Naive thymus-derived CD4-positive, alpha-beta T cell (primary cell): ENCODE data around the gene PCDHGA3. TPM values are rescaled to one million over a fixed set of nuclear protein-coding genes. Genes with fewer than 3 reads are reported as not detected.
"Not testable (repeated sequence)": the region's sequence is repeated elsewhere in the genome, so short reads cannot be mapped to it uniquely, and the experiment has no call there.

Experiments used
- ATAC-seq: fragments of 150-1000 bp; cut with Tn5 transposase; 2 replicates; pipeline ENCODE4 v1.10.0; 2021; ENCODE audit warnings: mild to moderate bottlenecking, moderate library complexity
- CTCF ChIA-PET: fragments of 350-600 bp; sonication (Branson Sonifier 250); formaldehyde crosslinking; loops from one replicate; lab custom pipeline; 2021; ENCODE audit warnings: antibody characterized with exemption; lab: Charles Lee
- POLR2A ChIA-PET: fragments of 350-600 bp; sonication (Branson Sonifier 250); formaldehyde crosslinking; loops from one replicate; lab custom pipeline; 2021; ENCODE audit warnings: antibody characterized with exemption, inconsistent platforms; lab: Charles Lee
- DNase-seq, 9 donors: peaks; one replicate each; pipeline versions ENCODE4 v3.0.0 to v3.0.0-alpha.2; 2020 to 2022; ENCODE audit warnings: mixed read lengths in 1 of 9
- H3K27ac ChIP-seq: one replicate; pipeline ENCODE4 v1.7.0; 2013; ENCODE audit warnings: mild to moderate bottlenecking, low read depth, low read length, moderate library complexity
- H3K27me3 ChIP-seq, 2 donors: one replicate each; pipeline ENCODE4 v1.7.0; 2013; ENCODE audit warnings: low read length in 2 of 2, mild to moderate bottlenecking in 2 of 2, moderate library complexity in 2 of 2; ENCODE audit not compliant: control insufficient read depth in 2 of 2, insufficient read depth in 2 of 2
- H3K36me3 ChIP-seq, 3 experiments: 1 replicate in 2 of 3; 2 replicates in 1 of 3; pipeline ENCODE4 v1.7.0; 2013; ENCODE audit warnings: low read length in 3 of 3, mild to moderate bottlenecking in 3 of 3, moderate library complexity in 1 of 3; ENCODE audit not compliant: insufficient read depth in 3 of 3, control insufficient read depth in 2 of 3
- H3K4me1 ChIP-seq, 2 donors: one replicate each; pipeline ENCODE4 v1.7.0; 2013; ENCODE audit warnings: low read length in 2 of 2, mild to moderate bottlenecking in 2 of 2, moderate library complexity in 1 of 2; ENCODE audit not compliant: control insufficient read depth in 2 of 2, insufficient read depth in 2 of 2
- H3K4me3 ChIP-seq: 2 replicates; pipeline ENCODE4 v1.7.0; 2013; ENCODE audit warnings: mild to moderate bottlenecking, low read length
- H3K9me3 ChIP-seq, 3 experiments: 1 replicate in 2 of 3; 2 replicates in 1 of 3; pipeline ENCODE4 v1.7.0; 2013; ENCODE audit warnings: low read length in 3 of 3; ENCODE audit not compliant: control insufficient read depth in 2 of 3
- H3K27ac Mint-ChIP-seq, 9 donors: one replicate each; pipeline ENCODE4 v1.8.0; 2020 to 2022; ENCODE audit warnings: mixed read lengths in 9 of 9, mild to moderate bottlenecking in 8 of 9, moderate library complexity in 5 of 9, inconsistent platforms in 2 of 9
- H3K27me3 Mint-ChIP-seq, 5 donors: one replicate each; pipeline ENCODE4 v1.8.0; 2021 to 2022; ENCODE audit warnings: mixed read lengths in 5 of 5, mild to moderate bottlenecking in 1 of 5
- H3K36me3 Mint-ChIP-seq, 5 donors: one replicate each; pipeline ENCODE4 v1.8.0; 2020 to 2022; ENCODE audit warnings: mixed read lengths in 5 of 5, mild to moderate bottlenecking in 3 of 5, inconsistent platforms in 1 of 5
- H3K4me1 Mint-ChIP-seq, 7 donors: one replicate each; pipeline ENCODE4 v1.8.0; 2020 to 2022; ENCODE audit warnings: mixed read lengths in 7 of 7, mild to moderate bottlenecking in 3 of 7, inconsistent platforms in 1 of 7
- H3K4me3 Mint-ChIP-seq, 10 donors: one replicate each; pipeline ENCODE4 v1.8.0; 2020 to 2022; ENCODE audit warnings: mild to moderate bottlenecking in 10 of 10, mixed read lengths in 10 of 10, moderate library complexity in 6 of 10, inconsistent platforms in 2 of 10
- H3K9me3 Mint-ChIP-seq, 11 donors: one replicate each; pipeline ENCODE4 v1.8.0; 2020 to 2022; ENCODE audit warnings: mixed read lengths in 11 of 11, mild to moderate bottlenecking in 4 of 11, inconsistent platforms in 1 of 11, moderate library complexity in 1 of 11
- intact Hi-C, 2 donors: fragments of 100-400 bp; cut with micrococcal nuclease; formaldehyde crosslinking; loops; one replicate each; pipeline ENCODE4 v1.15.1; 2023
- polyA plus RNA-seq, 2 donors: library from polyadenylated mRNA; unstranded; fragments of 300-500 nt; fragmentation: Illumina TruSeq; gene quantifications; one replicate each; pipeline ENCODE4 v1.2.3, GENCODE V29; 2021
- total RNA-seq, 6 experiments: library from RNA in 5 of 6; stranded (reverse) in 5 of 6; gene quantifications; 1 replicate in 5 of 6; 2 replicates in 1 of 6; pipeline ENCODE4 v1.2.3 and lab custom pipeline; 2021 to 2026

Gene PCDHGA3
- total and polyA plus RNA-seq, 7 experiments from 2014 or later = 0.24 TPM; not detected in 6

- no peak overlapping the region for H3K4me3 ChIP-seq
- Mint-ChIP-seq H3K4me1 (peaks cover 0 to 11% (median 7%) of the 10 kb centered on the region in 7 donors), H3K9me3 (peaks cover 5 to 83% (median 29%) of the 10 kb centered on the region in 11 donors), H3K27me3 (peaks cover 22 to 62% (median 55%) of the 10 kb centered on the region in 5 donors), H3K36me3 (peaks cover 5 to 10% (median 8%) of the 10 kb centered on the region in 5 donors), H3K4me3 (no peak overlapping the region), H3K27ac (no peak overlapping the region)
- ChIA-PET CTCF (interaction anchor here (1.7 to 2.3 kb wide), 2 partner anchors 8 to 236 kb away, joined by 5 to 9 read pairs; partner anchors contain the start of gene TAF7), POLR2A (interaction anchor here (1.6 kb wide), 1 partner anchor 8 kb away, joined by 5 read pairs; the partner anchor contains the start of gene TAF7)
- intact Hi-C loops = loop anchor here in 1 of 2 donors (10.0 kb wide), 1 partner anchor 1223 kb away; no protein-coding TSS in a partner anchor
- peaks cover 0 to 44% (median 5%) of the 10 kb centered on the region in 3 experiments for H3K9me3 ChIP-seq
- H3K4me1 ChIP-seq = no peaks in the 10 kb centered on the region
- H3K36me3 ChIP-seq = no peaks in the 10 kb centered on the region
- ATAC-seq (no peak), DNase-seq (no peak)
- no peak overlapping the region for H3K27ac ChIP-seq
- peaks cover 0 to 5% of the 10 kb centered on the region in 2 donors for H3K27me3 ChIP-seq
Observed at GRCh38 chr5:141328231-141328630, 15.4 kb upstream of the PCDHGA3 start.

GRCh38 chr5:141330299-141331080 lies 13.1 kb upstream of the PCDHGA3 start, which contains the start of gene PCDHGA1:
Gene PCDHGA1 (plus strand): TSS chr5:141330514.
- Histone ChIP-seq H3K9me3 (peaks cover 0 to 49% (median 5%) of the 10 kb centered on the region in 3 experiments), H3K4me3 (no peak within 1 kb of the TSS), H3K4me1 (no peaks in the 10 kb centered on the region), H3K27me3 (peaks cover 0 to 11% of the 10 kb centered on the region in 2 donors), H3K36me3 (no peaks in the 10 kb centered on the region), H3K27ac (no peak within 1 kb of the TSS)
- DNase-seq (peak in 1 of 9 donors; percentile 23), ATAC-seq (peak; percentile 56)
- Mint-ChIP-seq H3K4me1 (peaks cover 0 to 11% (median 7%) of the 10 kb centered on the region in 7 donors), H3K27ac (no peak within 1 kb of the TSS), H3K36me3 (peaks cover 3 to 23% (median 12%) of the 10 kb centered on the region in 5 donors), H3K4me3 (peak within 1 kb of the TSS in 9 of 10 donors; percentile 19 to 56 (median 35)), H3K27me3 (peaks cover 42 to 85% (median 78%) of the 10 kb centered on the region in 5 donors), H3K9me3 (peaks cover 11 to 93% (median 42%) of the 10 kb centered on the region in 11 donors)
- ChIA-PET POLR2A (interaction anchor here (1.0 kb wide), 1 partner anchor 11 kb away, joined by 3 read pairs; no protein-coding TSS in a partner anchor), CTCF (interaction anchor here (0.6 to 1.6 kb wide), 5 partner anchors 9 to 456 kb away, joined by 3 to 6 read pairs (median 3); no protein-coding TSS in a partner anchor)
- intact Hi-C loops = no loop called here

- H3K27me3 ChIP-seq = peaks cover 0 to 11% of the 10 kb centered on the region in 2 donors
- intact Hi-C loops, H3K4me3 Mint-ChIP-seq, H3K4me1 ChIP-seq, DNase-seq, H3K36me3 ChIP-seq, ATAC-seq, H3K4me3 ChIP-seq, H3K4me1 Mint-ChIP-seq, H3K27ac ChIP-seq, POLR2A ChIA-PET, H3K27ac Mint-ChIP-seq: not testable (repeated sequence)
- peaks cover 3 to 39% (median 12%) of the 10 kb centered on the region in 5 donors for H3K36me3 Mint-ChIP-seq
- peaks cover 60 to 92% (median 82%) of the 10 kb centered on the region in 5 donors for H3K27me3 Mint-ChIP-seq
- H3K9me3 Mint-ChIP-seq = peaks cover 11 to 96% (median 56%) of the 10 kb centered on the region in 11 donors
- CTCF ChIA-PET = interaction anchor here (1.0 kb wide), 1 partner anchor 226 kb away, joined by 3 read pairs; no protein-coding TSS in a partner anchor
- peaks cover 0 to 47% (median 10%) of the 10 kb centered on the region in 3 experiments for H3K9me3 ChIP-seq
Observed at GRCh38 chr5:141332571-141332970, 11.1 kb upstream of the PCDHGA3 start.

- peaks cover 15 to 98% (median 72%) of the 10 kb centered on the region in 11 donors for H3K9me3 Mint-ChIP-seq
- Histone ChIP-seq H3K36me3 (no peaks in the 10 kb centered on the region), H3K4me3 (no peak within 1 kb of the TSS), H3K9me3 (peaks cover 0 to 41% (median 5%) of the 10 kb centered on the region in 3 experiments), H3K4me1 (no peaks in the 10 kb centered on the region), H3K27ac (no peak within 1 kb of the TSS), H3K27me3 (peaks cover 0 to 17% of the 10 kb centered on the region in 2 donors)
- intact Hi-C loops = no loop called here
- CTCF ChIA-PET = no interaction called here
- no peak for ATAC-seq
- H3K4me1 Mint-ChIP-seq = peaks cover 0 to 1% (median 0%) of the 10 kb centered on the region in 7 donors
- POLR2A ChIA-PET = no interaction called here
- DNase-seq = no peak
- peaks cover 7 to 66% (median 8%) of the 10 kb centered on the region in 5 donors for H3K36me3 Mint-ChIP-seq
- H3K4me3 Mint-ChIP-seq = peak within 1 kb of the TSS in 3 of 10 donors; percentile 32 to 77 (median 45)
- no peak within 1 kb of the TSS for H3K27ac Mint-ChIP-seq
- peaks cover 67 to 90% (median 87%) of the 10 kb centered on the region in 5 donors for H3K27me3 Mint-ChIP-seq
Observed at GRCh38 chr5:141338538-141339306, 4.9 kb upstream of the PCDHGA3 start, which contains the start of gene PCDHGA2. Gene PCDHGA2 (plus strand): TSS chr5:141338760.

DNA sequence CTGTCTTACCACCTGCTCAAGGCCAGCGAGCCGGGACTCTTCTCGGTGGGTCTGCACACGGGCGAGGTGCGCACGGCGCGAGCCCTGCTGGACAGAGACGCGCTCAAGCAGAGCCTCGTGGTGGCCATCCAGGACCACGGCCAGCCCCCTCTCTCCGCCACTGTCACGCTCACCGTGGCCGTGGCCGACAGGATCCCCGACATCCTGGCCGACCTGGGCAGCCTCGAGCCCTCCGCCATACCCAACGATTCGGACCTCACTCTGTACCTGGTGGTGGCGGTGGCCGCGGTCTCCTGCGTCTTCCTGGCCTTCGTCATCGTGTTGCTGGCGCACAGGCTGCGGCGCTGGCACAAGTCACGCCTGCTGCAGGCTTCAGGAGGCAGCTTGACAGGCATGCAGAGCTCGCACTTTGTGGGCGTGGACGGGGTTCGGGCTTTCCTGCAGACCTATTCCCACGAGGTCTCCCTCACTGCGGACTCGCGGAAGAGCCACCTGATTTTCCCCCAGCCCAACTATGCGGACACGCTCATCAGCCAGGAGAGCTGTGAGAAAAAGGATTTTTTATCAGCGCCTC lies 2.8 kb upstream of the PCDHGA3 start:
- CTCF ChIA-PET, POLR2A ChIA-PET: not testable (repeated sequence)

More for the DNA sequence above, 2.8 kb upstream of the PCDHGA3 start:
- H3K27ac Mint-ChIP-seq, H3K4me1 ChIP-seq, ATAC-seq, H3K36me3 ChIP-seq, H3K4me3 Mint-ChIP-seq, DNase-seq, H3K27ac ChIP-seq, H3K4me3 ChIP-seq, H3K4me1 Mint-ChIP-seq: not testable (repeated sequence)
- peaks cover 0 to 49% (median 5%) of the 10 kb centered on the region in 3 experiments for H3K9me3 ChIP-seq
- H3K9me3 Mint-ChIP-seq = peaks cover 16 to 95% (median 71%) of the 10 kb centered on the region in 11 donors
- H3K27me3 ChIP-seq = peaks cover 0 to 11% of the 10 kb centered on the region in 2 donors
- peaks cover 3 to 59% (median 7%) of the 10 kb centered on the region in 5 donors for H3K36me3 Mint-ChIP-seq
- peaks cover 50 to 86% (median 81%) of the 10 kb centered on the region in 5 donors for H3K27me3 Mint-ChIP-seq
- intact Hi-C loops = loop anchor here in 1 of 2 donors (5.0 kb wide), 1 partner anchor 216 kb away; no protein-coding TSS in a partner anchor
